Measurements from ENCODE around the gene GADD45A.

GRCh38 chr1:67691712-67692111, 6.7 kb downstream of the GADD45A start:
- TF ChIP-seq CEBPB (IDR thresholded peaks at IDR 0.05) (no peak), TAF1 (IDR thresholded peaks at IDR 0.05; ENCODE audit: low read depth) (no peak), EP300 (IDR thresholded peaks at IDR 0.05; ENCODE audit: borderline replicate concordance) (no peak)

Measured in Ishikawa (cell line).